ENCODE results near the gene FARS2. TPM values are rescaled to one million over a fixed set of nuclear protein-coding genes. Genes with fewer than 3 reads are reported as not detected.

The FARS2 gene
- total RNA-seq, 1 experiment from 2014 or later = 17.8 TPM

GRCh38 chr6:5450073-5450472 lies 188.8 kb downstream of the FARS2 start:
- DNase-seq (ENCODE audit: low spot score) = no peak
- intact Hi-C loops (cut with micrococcal nuclease; ENCODE audit: unreplicated experiment) = no loop called here
- H3K9me3 ChIP-seq (ENCODE audit: low read depth, low read length, poor library complexity, severe bottlenecking) = no peaks in the 10 kb centered on the region
- no TSS peak for BruUV-seq (replicated peaks)
- ChIA-PET CTCF (no interaction called here), POLR2A (ENCODE audit: low non-redundant PET) (no interaction called here)
- TF ChIP-seq EZH2 (IDR thresholded peaks at IDR 0.05; ENCODE audit: borderline replicate concordance, low read depth, low read length, poor library complexity, severe bottlenecking) = no peak
- no peak overlapping the region for H3K27ac ChIP-seq (ENCODE audit: low read depth, low read length, poor library complexity, severe bottlenecking)
- H3K4me1 ChIP-seq (ENCODE audit: insufficient read depth, low read length, poor library complexity, severe bottlenecking) = no peaks in the 10 kb centered on the region
- no peaks in the 10 kb centered on the region for H3K36me3 ChIP-seq (ENCODE audit: insufficient read depth, low read length, poor library complexity, severe bottlenecking)
- H3K4me3 ChIP-seq (ENCODE audit: low read depth, low read length, poor library complexity, severe bottlenecking) = no peak overlapping the region
- H3K27me3 ChIP-seq (replicated peaks; ENCODE audit: insufficient read depth, low read depth, low read length, poor library complexity) = no peaks in the 10 kb centered on the region

DNA sequence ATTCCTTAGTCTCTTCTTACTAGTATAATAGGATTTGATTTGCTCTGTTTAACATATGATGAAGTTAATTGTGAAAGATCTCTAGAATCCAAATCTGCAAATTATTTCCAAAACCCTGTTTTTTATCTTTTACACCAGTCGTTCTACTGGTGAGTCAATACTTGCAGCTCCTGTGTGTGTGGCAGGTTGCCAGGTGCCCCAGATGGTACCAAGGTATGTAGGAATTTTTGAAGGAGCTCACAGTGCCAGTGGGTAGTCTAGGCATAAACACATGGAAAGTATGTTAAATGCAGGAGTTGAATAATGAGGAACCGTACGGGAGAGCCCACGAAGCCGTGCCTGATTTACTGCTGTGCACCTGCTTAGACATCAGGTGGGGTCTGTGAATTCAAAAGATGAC lies 192.2 kb downstream of the FARS2 start:
- Histone ChIP-seq H3K9me3 (ENCODE audit: low read depth, low read length, poor library complexity, severe bottlenecking) (no peaks in the 10 kb centered on the region), H3K4me3 (ENCODE audit: low read depth, low read length, poor library complexity, severe bottlenecking) (no peak overlapping the region), H3K36me3 (ENCODE audit: insufficient read depth, low read length, poor library complexity, severe bottlenecking) (no peaks in the 10 kb centered on the region), H3K4me1 (ENCODE audit: insufficient read depth, low read length, poor library complexity, severe bottlenecking) (no peaks in the 10 kb centered on the region), H3K27ac (ENCODE audit: low read depth, low read length, poor library complexity, severe bottlenecking) (no peak overlapping the region), H3K27me3 (replicated peaks; ENCODE audit: insufficient read depth, low read depth, low read length, poor library complexity) (no peaks in the 10 kb centered on the region)
- DNase-seq (ENCODE audit: low spot score) = peak; percentile 20
- BruUV-seq (replicated peaks) = no TSS peak
- intact Hi-C loops (cut with micrococcal nuclease; ENCODE audit: unreplicated experiment) = no loop called here
- no peak for TF ChIP-seq EZH2 (IDR thresholded peaks at IDR 0.05; ENCODE audit: borderline replicate concordance, low read depth, low read length, poor library complexity, severe bottlenecking)
- TF ChIP-seq CTCF (conservative IDR thresholded peaks at IDR 0.05; ENCODE audit: low read depth, low read length) = no peak
- CTCF ChIA-PET = no interaction called here
- POLR2A ChIA-PET (ENCODE audit: low non-redundant PET) = no interaction called here

GRCh38 chr6:5455142-5455541 lies 193.8 kb downstream of the FARS2 start:
- no peak overlapping the region for H3K4me3 ChIP-seq (ENCODE audit: low read depth, low read length, poor library complexity, severe bottlenecking)
- no peaks in the 10 kb centered on the region for H3K27me3 ChIP-seq (replicated peaks; ENCODE audit: insufficient read depth, low read depth, low read length, poor library complexity)
- H3K27ac ChIP-seq (ENCODE audit: low read depth, low read length, poor library complexity, severe bottlenecking) = no peak overlapping the region
- DNase-seq (ENCODE audit: low spot score) = no peak
- no peaks in the 10 kb centered on the region for H3K4me1 ChIP-seq (ENCODE audit: insufficient read depth, low read length, poor library complexity, severe bottlenecking)
- no peaks in the 10 kb centered on the region for H3K36me3 ChIP-seq (ENCODE audit: insufficient read depth, low read length, poor library complexity, severe bottlenecking)
- ChIA-PET POLR2A (ENCODE audit: low non-redundant PET) (no interaction called here), CTCF (no interaction called here)
- intact Hi-C loops (cut with micrococcal nuclease; ENCODE audit: unreplicated experiment) = no loop called here
- no TSS peak for BruUV-seq (replicated peaks)
- H3K9me3 ChIP-seq (ENCODE audit: low read depth, low read length, poor library complexity, severe bottlenecking) = no peaks in the 10 kb centered on the region
- TF ChIP-seq CTCF (conservative IDR thresholded peaks at IDR 0.05; ENCODE audit: low read depth, low read length) (no peak), EZH2 (IDR thresholded peaks at IDR 0.05; ENCODE audit: borderline replicate concordance, low read depth, low read length, poor library complexity, severe bottlenecking) (no peak)

DNA sequence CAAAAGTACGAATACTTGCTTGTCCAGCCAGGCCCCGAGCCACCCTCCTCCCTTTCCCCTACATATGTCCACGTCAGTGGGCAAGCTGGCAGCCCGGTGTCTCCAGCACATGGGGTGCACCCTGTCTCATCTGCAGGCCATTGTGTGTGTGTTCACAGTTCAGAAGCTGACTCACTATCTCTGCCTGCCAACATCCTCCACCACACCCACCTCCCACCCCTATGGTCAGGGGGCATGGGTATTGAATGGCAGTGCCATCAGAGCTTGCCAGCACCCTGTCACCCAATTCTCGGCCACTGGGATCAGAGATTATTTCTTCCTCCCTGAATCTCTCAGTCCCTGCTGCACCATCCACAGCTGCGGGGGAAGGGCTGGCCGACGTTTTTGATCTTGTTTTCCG lies 195.7 kb downstream of the FARS2 start:
- no TSS peak for BruUV-seq (replicated peaks)
- Histone ChIP-seq H3K36me3 (ENCODE audit: insufficient read depth, low read length, poor library complexity, severe bottlenecking) (no peaks in the 10 kb centered on the region), H3K9me3 (ENCODE audit: low read depth, low read length, poor library complexity, severe bottlenecking) (peaks cover 8% of the 10 kb centered on the region), H3K27ac (ENCODE audit: low read depth, low read length, poor library complexity, severe bottlenecking) (no peak overlapping the region), H3K4me3 (ENCODE audit: low read depth, low read length, poor library complexity, severe bottlenecking) (no peak overlapping the region), H3K4me1 (ENCODE audit: insufficient read depth, low read length, poor library complexity, severe bottlenecking) (no peaks in the 10 kb centered on the region), H3K27me3 (replicated peaks; ENCODE audit: insufficient read depth, low read depth, low read length, poor library complexity) (no peaks in the 10 kb centered on the region)
- TF ChIP-seq EZH2 (IDR thresholded peaks at IDR 0.05; ENCODE audit: borderline replicate concordance, low read depth, low read length, poor library complexity, severe bottlenecking) = no peak
- no peak for TF ChIP-seq CTCF (conservative IDR thresholded peaks at IDR 0.05; ENCODE audit: low read depth, low read length)
- CTCF ChIA-PET = no interaction called here
- no peak for DNase-seq (ENCODE audit: low spot score)
- intact Hi-C loops (cut with micrococcal nuclease; ENCODE audit: unreplicated experiment) = no loop called here
- POLR2A ChIA-PET (ENCODE audit: low non-redundant PET) = no interaction called here

Data from A673 (cell line).